ENCODE measurements around the gene ZNF878. TPM values are rescaled to one million over a fixed set of nuclear protein-coding genes. Genes with fewer than 3 reads are reported as not detected.
"Not testable (repeated sequence)": the region's sequence is repeated elsewhere in the genome, so short reads cannot be mapped to it uniquely, and the experiment has no call there.

Gene ZNF878
- total RNA-seq = under 1 TPM; 0.59 to 0.65 TPM

GRCh38 chr19:12052497-12053169 is at the start of gene ZNF878:
ZNF878 (minus strand) TSS chr19:12052961; CDS start chr19:12052801, 160 bp downstream.
- ChIA-PET POLR2A (interaction anchor here (0.5 to 1.1 kb wide), 4 partner anchors 13 to 165 kb away, joined by 3 to 7 read pairs (median 4); partner anchors contain the start of gene ZNF69), CTCF (interaction anchor here (0.8 to 3.2 kb wide), 6 partner anchors 9 to 129 kb away, joined by 3 to 14 read pairs (median 6); partner anchors contain the start of genes ZNF20 and ZNF700)

GRCh38 chr19:12098040-12098439 is 45.3 kb upstream of the ZNF878 start:
- ChIA-PET POLR2A (no interaction called here), CTCF (no interaction called here)

GRCh38 chr19:12095111-12095790 is 42.5 kb upstream of the ZNF878 start:
- ChIA-PET POLR2A (no interaction called here), CTCF (interaction anchor here (0.5 kb wide), 1 partner anchor 44 kb away, joined by 4 read pairs; no protein-coding TSS in a partner anchor)

- ChIA-PET POLR2A (no interaction called here), CTCF (interaction anchor here (6.3 kb wide), 1 partner anchor 45 kb away, joined by 84 read pairs; the partner anchor contains the start of gene ZNF20)
Observed at GRCh38 chr19:12093777-12094176, 41.0 kb upstream of the ZNF878 start.

GRCh38 chr19:12092956-12093355 is 40.2 kb upstream of the ZNF878 start:
- POLR2A ChIA-PET = interaction anchor here (0.7 kb wide), 1 partner anchor 21 kb away, joined by 4 read pairs; no protein-coding TSS in a partner anchor
- CTCF ChIA-PET = interaction anchor here (3.0 to 6.3 kb wide), 3 partner anchors 18 to 46 kb away, joined by 8 to 84 read pairs (median 26); partner anchors contain the start of gene ZNF20

GRCh38 chr19:12092065-12092867 is 39.5 kb upstream of the ZNF878 start:
- CTCF ChIA-PET = interaction anchor here (3.0 to 6.3 kb wide), 3 partner anchors 19 to 47 kb away, joined by 8 to 84 read pairs (median 26); partner anchors contain the start of gene ZNF20
- POLR2A ChIA-PET = interaction anchor here (0.5 to 1.3 kb wide), 3 partner anchors 22 to 287 kb away, joined by 3 to 10 read pairs (median 4); no protein-coding TSS in a partner anchor

- ChIA-PET POLR2A (interaction anchor here (1.3 kb wide), 1 partner anchor 50 kb away, joined by 6 read pairs; the partner anchor contains the start of gene ZNF20), CTCF (interaction anchor here (0.6 to 6.3 kb wide), 17 partner anchors 10 to 243 kb away, joined by 3 to 84 read pairs (median 3); partner anchors contain the start of genes ZNF20, ZNF563, ZNF700 and ZNF878)
Observed at GRCh38 chr19:12090807-12091206, 38.0 kb upstream of the ZNF878 start.

GRCh38 chr19:12085074-12085818 is 32.5 kb upstream of the ZNF878 start:
- ChIA-PET CTCF (interaction anchor here (0.5 to 1.8 kb wide), 2 partner anchors 56 to 84 kb away, joined by 3 to 7 read pairs; partner anchors contain the start of gene ZNF20), POLR2A (no interaction called here)

- POLR2A ChIA-PET, CTCF ChIA-PET: not testable (repeated sequence)
Observed at GRCh38 chr19:12083336-12083735, 30.6 kb upstream of the ZNF878 start.

GRCh38 chr19:12077375-12077774 is 24.6 kb upstream of the ZNF878 start:
- ChIA-PET POLR2A (no interaction called here), CTCF (no interaction called here)

- POLR2A ChIA-PET = not testable (repeated sequence)
Observed at GRCh38 chr19:12076331-12076730, 23.6 kb upstream of the ZNF878 start.

GRCh38 chr19:12075538-12076139 is 22.9 kb upstream of the ZNF878 start:
- ChIA-PET CTCF (no interaction called here), POLR2A (no interaction called here)

More at GRCh38 chr19:12076331-12076730, 23.6 kb upstream of the ZNF878 start:
- CTCF ChIA-PET = not testable (repeated sequence)

- ChIA-PET CTCF (interaction anchor here (0.6 to 2.5 kb wide), 4 partner anchors 11 to 141 kb away, joined by 3 to 8 read pairs (median 4); partner anchors contain the start of genes ZNF700 and ZNF763), POLR2A (interaction anchor here (0.7 kb wide), 1 partner anchor 13 kb away, joined by 3 read pairs; no protein-coding TSS in a partner anchor)
Observed at GRCh38 chr19:12064590-12065538, 12.1 kb upstream of the ZNF878 start, which contains the start of gene ZNF844. ZNF844 (plus strand) TSS chr19:12064731; CDS start chr19:12064874, 143 bp downstream.

- CTCF ChIA-PET = interaction anchor here (0.8 to 2.3 kb wide), 5 partner anchors 17 to 175 kb away, joined by 3 to 11 read pairs (median 3); partner anchors contain the start of gene ZNF20
- POLR2A ChIA-PET = no interaction called here
Observed at GRCh38 chr19:12055784-12056183, 3.0 kb upstream of the ZNF878 start.

- POLR2A ChIA-PET = interaction anchor here (0.5 to 1.1 kb wide), 4 partner anchors 13 to 164 kb away, joined by 3 to 7 read pairs (median 4); partner anchors contain the start of gene ZNF69
Observed at GRCh38 chr19:12052091-12052496, 667 bp downstream of the ZNF878 start.

GRCh38 chr19:12047868-12048267 is 4.9 kb downstream of the ZNF878 start:
- CTCF ChIA-PET = no interaction called here
- POLR2A ChIA-PET = no interaction called here

More at GRCh38 chr19:12052091-12052496, 667 bp downstream of the ZNF878 start:
- CTCF ChIA-PET = interaction anchor here (0.9 to 3.2 kb wide), 5 partner anchors 10 to 128 kb away, joined by 3 to 14 read pairs (median 6); partner anchors contain the start of genes ZNF20 and ZNF700

Measured in activated CD8-positive, alpha-beta memory T cell treated with anti-CD3 and anti-CD28 coated beads for 36 hours (primary cell).